ENCODE results near the gene SERAC1.
A peak's percentile ranks its signal among the peaks of the same experiment; 100 is the strongest.

Gene SERAC1

GRCh38 chr6:158131926-158132325, 36.1 kb downstream of the SERAC1 start:
- ATAC-seq (replicated peaks) (peak; percentile 41), DNase-seq (no peak)
- Mint-ChIP-seq H3K27me3 (no peaks in the 10 kb centered on the region), H3K27ac (no peak overlapping the region), H3K4me3 (no peak overlapping the region), H3K9me3 (no peaks in the 10 kb centered on the region), H3K36me3 (ENCODE audit: insufficient read depth) (no peaks in the 10 kb centered on the region), H3K4me1 (ENCODE audit: low read depth in 2 of 2) (no peaks in the 10 kb centered on the region)

- ATAC-seq (replicated peaks) = no peak
These were observed 42.8 kb downstream of the SERAC1 start for GRCh38 chr6:158125271-158125670.

DNA sequence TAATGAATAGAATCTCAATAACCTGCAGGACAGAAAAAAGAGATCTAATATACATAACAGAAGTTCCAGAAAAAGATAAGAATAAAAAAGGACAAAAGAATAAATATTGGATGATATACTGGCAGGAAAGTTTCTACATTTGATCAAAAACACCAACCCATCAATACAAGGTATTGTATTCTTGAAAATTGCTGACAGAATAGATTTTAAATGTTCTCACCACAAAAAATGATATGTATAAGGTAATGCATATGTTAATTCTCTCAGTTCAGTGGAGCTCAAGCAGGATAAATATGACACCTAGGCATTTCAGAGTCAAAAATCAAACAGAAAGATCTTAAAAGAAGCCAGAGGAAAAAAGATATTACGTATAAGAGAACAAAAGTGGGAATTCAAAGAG, 43.8 kb downstream of the SERAC1 start:
- H3K9me3 Mint-ChIP-seq = no peaks in the 10 kb centered on the region
- ATAC-seq (replicated peaks) (no peak), DNase-seq (no peak)
- H3K27ac Mint-ChIP-seq = no peak overlapping the region
- no peaks in the 10 kb centered on the region for H3K27me3 Mint-ChIP-seq
- no peaks in the 10 kb centered on the region for H3K36me3 Mint-ChIP-seq (ENCODE audit: insufficient read depth)
- no peak overlapping the region for H3K4me3 Mint-ChIP-seq
- H3K4me1 Mint-ChIP-seq (ENCODE audit: low read depth in 2 of 2) = no peaks in the 10 kb centered on the region

More at GRCh38 chr6:158125271-158125670, 42.8 kb downstream of the SERAC1 start:
- Mint-ChIP-seq H3K36me3 (ENCODE audit: insufficient read depth) (no peaks in the 10 kb centered on the region), H3K27ac (no peak overlapping the region), H3K4me3 (no peak overlapping the region), H3K27me3 (no peaks in the 10 kb centered on the region), H3K9me3 (no peaks in the 10 kb centered on the region), H3K4me1 (ENCODE audit: low read depth in 2 of 2) (no peaks in the 10 kb centered on the region)
- no peak for DNase-seq

- no peaks in the 10 kb centered on the region for H3K9me3 Mint-ChIP-seq
- H3K4me1 Mint-ChIP-seq (ENCODE audit: low read depth in 2 of 2) = no peaks in the 10 kb centered on the region
- no peak overlapping the region for H3K4me3 Mint-ChIP-seq
- no peak for DNase-seq
- H3K27me3 Mint-ChIP-seq = no peaks in the 10 kb centered on the region
- no peak for ATAC-seq (replicated peaks)
- H3K36me3 Mint-ChIP-seq (ENCODE audit: insufficient read depth) = no peaks in the 10 kb centered on the region
- no peak overlapping the region for H3K27ac Mint-ChIP-seq
These were observed 46.0 kb downstream of the SERAC1 start for GRCh38 chr6:158122048-158122447.

DNA sequence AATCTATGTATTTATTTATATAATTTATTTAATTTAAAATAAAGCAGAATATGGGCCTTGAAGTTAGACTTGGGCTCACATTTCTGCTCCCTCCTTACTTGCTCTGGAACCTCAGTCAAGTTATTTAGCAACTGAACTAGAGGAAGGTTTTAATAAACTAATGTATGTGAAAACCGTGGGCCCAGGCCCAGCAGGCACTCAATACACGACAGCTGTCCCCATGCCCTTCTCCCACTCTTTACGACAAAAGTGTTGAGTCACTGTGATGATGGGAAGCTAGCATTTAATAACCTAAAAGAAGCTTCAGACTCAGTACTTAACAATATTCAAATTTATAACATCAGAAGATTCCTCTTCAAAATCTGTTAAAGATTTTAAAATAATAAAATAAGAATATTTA, 46.7 kb downstream of the SERAC1 start:
- Mint-ChIP-seq H3K4me3 (no peak overlapping the region), H3K9me3 (no peaks in the 10 kb centered on the region), H3K36me3 (ENCODE audit: insufficient read depth) (peaks cover 2% of the 10 kb centered on the region), H3K4me1 (ENCODE audit: low read depth in 2 of 2) (no peaks in the 10 kb centered on the region), H3K27ac (no peak overlapping the region), H3K27me3 (no peaks in the 10 kb centered on the region)
- no peak for ATAC-seq (replicated peaks)
- DNase-seq = no peak

GRCh38 chr6:158118886-158119285, 49.2 kb downstream of the SERAC1 start:
- Mint-ChIP-seq H3K4me1 (ENCODE audit: low read depth in 2 of 2) (no peaks in the 10 kb centered on the region), H3K27ac (no peak overlapping the region), H3K9me3 (no peaks in the 10 kb centered on the region), H3K4me3 (no peak overlapping the region), H3K36me3 (ENCODE audit: insufficient read depth) (peaks cover 4% of the 10 kb centered on the region), H3K27me3 (no peaks in the 10 kb centered on the region)
- DNase-seq (no peak), ATAC-seq (replicated peaks) (no peak)

GRCh38 chr6:158115508-158115907, 52.6 kb downstream of the SERAC1 start:
- Mint-ChIP-seq H3K36me3 (ENCODE audit: insufficient read depth) (peaks cover 7% of the 10 kb centered on the region), H3K27ac (no peak overlapping the region), H3K4me3 (no peak overlapping the region), H3K9me3 (no peaks in the 10 kb centered on the region), H3K27me3 (no peaks in the 10 kb centered on the region), H3K4me1 (ENCODE audit: low read depth in 2 of 2) (no peaks in the 10 kb centered on the region)
- DNase-seq = no peak
- no peak for ATAC-seq (replicated peaks)

GRCh38 chr6:158115102-158115501, 53.0 kb downstream of the SERAC1 start:
- DNase-seq (no peak), ATAC-seq (replicated peaks) (no peak)
- Mint-ChIP-seq H3K4me1 (ENCODE audit: low read depth in 2 of 2) (no peaks in the 10 kb centered on the region), H3K27me3 (no peaks in the 10 kb centered on the region), H3K4me3 (no peak overlapping the region), H3K36me3 (ENCODE audit: insufficient read depth) (peaks cover 7% of the 10 kb centered on the region), H3K27ac (no peak overlapping the region), H3K9me3 (no peaks in the 10 kb centered on the region)

GRCh38 chr6:158113802-158114201, 54.3 kb downstream of the SERAC1 start:
- Mint-ChIP-seq H3K4me1 (ENCODE audit: low read depth in 2 of 2) (no peaks in the 10 kb centered on the region), H3K27me3 (no peaks in the 10 kb centered on the region), H3K36me3 (ENCODE audit: insufficient read depth) (peaks cover 14% of the 10 kb centered on the region), H3K27ac (no peak overlapping the region), H3K4me3 (no peak overlapping the region), H3K9me3 (no peaks in the 10 kb centered on the region)
- DNase-seq (no peak), ATAC-seq (replicated peaks) (no peak)

DNA sequence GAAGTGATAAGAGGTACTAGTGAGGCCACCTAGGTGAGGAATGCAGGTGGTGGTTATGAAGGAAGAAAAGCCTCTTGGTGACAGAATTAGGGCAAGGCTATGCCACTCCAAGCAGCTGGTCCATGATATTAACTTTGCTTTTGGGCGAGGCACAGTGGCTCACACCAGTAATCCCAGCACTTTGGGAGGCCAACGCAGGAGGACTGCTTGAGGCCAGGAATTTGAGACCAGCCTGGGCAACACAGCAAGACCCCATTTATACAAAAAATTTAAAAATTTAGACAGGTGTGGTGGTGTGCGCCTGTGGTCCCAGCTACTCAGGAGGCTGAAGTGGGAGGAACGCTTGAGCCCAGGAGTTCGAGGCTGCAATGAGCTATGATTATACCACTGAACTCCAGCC, 56.1 kb downstream of the SERAC1 start:
- Mint-ChIP-seq H3K27me3 (no peaks in the 10 kb centered on the region), H3K36me3 (ENCODE audit: insufficient read depth) (peaks cover 14% of the 10 kb centered on the region)

DNA sequence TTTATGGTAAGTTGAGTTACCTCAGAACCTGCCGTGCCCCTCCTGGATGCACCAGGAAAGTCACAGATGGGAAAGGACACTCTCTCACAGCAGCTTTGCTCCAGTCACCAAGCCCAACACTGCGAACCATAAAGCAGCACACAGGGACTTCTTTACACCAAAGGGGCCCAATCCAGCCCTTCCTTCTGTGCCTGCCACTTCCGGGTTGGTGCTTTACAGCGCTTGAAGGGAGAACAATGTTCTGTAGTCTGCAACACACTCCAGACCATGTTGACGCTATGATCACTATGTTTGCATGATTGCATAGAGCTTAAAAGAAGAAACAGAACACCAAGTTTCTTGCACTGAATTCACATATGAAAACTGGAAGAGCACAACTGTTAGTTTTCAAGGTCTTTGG, 57.1 kb downstream of the SERAC1 start:
- DNase-seq = no peak
- no peaks in the 10 kb centered on the region for H3K4me1 Mint-ChIP-seq (ENCODE audit: low read depth in 2 of 2)
- H3K27me3 Mint-ChIP-seq = no peaks in the 10 kb centered on the region
- H3K9me3 Mint-ChIP-seq = no peaks in the 10 kb centered on the region
- no peak overlapping the region for H3K4me3 Mint-ChIP-seq
- ATAC-seq (replicated peaks) = no peak
- peak overlapping the region in 1 of 2 donors; percentile 12 for H3K27ac Mint-ChIP-seq
- H3K36me3 Mint-ChIP-seq (ENCODE audit: insufficient read depth) = peaks cover 10% of the 10 kb centered on the region

More for the DNA sequence above, 56.1 kb downstream of the SERAC1 start:
- no peak for ATAC-seq (replicated peaks)
- H3K4me1 Mint-ChIP-seq (ENCODE audit: low read depth in 2 of 2) = no peaks in the 10 kb centered on the region
- H3K9me3 Mint-ChIP-seq = no peaks in the 10 kb centered on the region
- DNase-seq = no peak
- H3K27ac Mint-ChIP-seq = no peak overlapping the region
- no peak overlapping the region for H3K4me3 Mint-ChIP-seq

GRCh38 chr6:158109748-158110147, 58.3 kb downstream of the SERAC1 start:
- DNase-seq = no peak
- H3K36me3 Mint-ChIP-seq (ENCODE audit: insufficient read depth) = peaks cover 10% of the 10 kb centered on the region
- H3K4me1 Mint-ChIP-seq (ENCODE audit: low read depth in 2 of 2) = no peaks in the 10 kb centered on the region
- H3K27me3 Mint-ChIP-seq = no peaks in the 10 kb centered on the region
- no peak for ATAC-seq (replicated peaks)
- no peaks in the 10 kb centered on the region for H3K9me3 Mint-ChIP-seq
- no peak overlapping the region for H3K27ac Mint-ChIP-seq
- H3K4me3 Mint-ChIP-seq = no peak overlapping the region

- Mint-ChIP-seq H3K4me1 (ENCODE audit: low read depth in 2 of 2) (no peaks in the 10 kb centered on the region), H3K4me3 (no peak overlapping the region), H3K9me3 (no peaks in the 10 kb centered on the region), H3K27ac (no peak overlapping the region), H3K36me3 (ENCODE audit: insufficient read depth) (peaks cover 7% of the 10 kb centered on the region), H3K27me3 (no peaks in the 10 kb centered on the region)
- ATAC-seq (replicated peaks) = no peak
- no peak for DNase-seq
These were observed 63.4 kb downstream of the SERAC1 start for GRCh38 chr6:158104696-158105095.

DNA sequence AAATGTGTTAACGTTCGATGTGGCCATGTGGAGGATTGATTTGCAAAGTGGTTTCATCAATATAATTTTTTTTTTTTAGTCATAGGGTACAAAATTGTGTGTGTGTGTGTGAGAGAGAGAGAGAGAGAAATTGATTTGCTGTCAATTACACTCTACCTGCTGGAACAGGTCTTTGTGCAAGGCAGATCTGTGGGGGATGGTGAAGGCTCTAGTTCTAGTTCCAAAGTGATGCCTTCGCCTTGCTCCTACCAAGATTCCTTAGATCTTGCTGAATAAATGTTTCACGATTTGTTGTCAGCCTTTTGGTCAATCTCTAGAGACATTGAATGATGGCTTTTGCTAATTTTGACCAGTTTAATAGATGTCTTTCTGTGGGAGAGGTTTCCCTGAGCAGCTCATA, 64.8 kb downstream of the SERAC1 start:
- no peak for ATAC-seq (replicated peaks)

DNA sequence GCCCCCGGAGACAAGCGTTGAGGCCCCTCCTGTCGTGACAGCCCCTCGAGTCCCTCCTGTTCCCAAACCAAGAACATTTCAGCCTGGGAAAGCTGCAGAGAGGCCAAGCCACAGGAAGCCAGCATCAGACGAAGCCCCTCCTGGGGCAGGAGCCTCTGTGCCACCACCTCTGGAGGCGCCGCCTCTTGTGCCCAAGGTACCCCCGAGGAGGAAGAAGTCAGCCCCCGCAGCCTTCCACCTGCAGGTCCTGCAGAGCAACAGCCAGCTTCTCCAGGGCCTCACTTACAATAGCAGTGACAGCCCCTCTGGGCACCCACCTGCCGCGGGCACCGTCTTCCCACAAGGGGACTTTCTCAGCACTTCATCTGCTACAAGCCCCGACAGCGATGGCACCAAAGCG, 72.4 kb downstream of the SERAC1 start:
- no peaks in the 10 kb centered on the region for H3K4me1 Mint-ChIP-seq (ENCODE audit: low read depth in 2 of 2)
- no peaks in the 10 kb centered on the region for H3K27me3 Mint-ChIP-seq
- no peak overlapping the region for H3K27ac Mint-ChIP-seq
- H3K4me3 Mint-ChIP-seq = no peak overlapping the region
- DNase-seq (no peak), ATAC-seq (replicated peaks) (no peak)
- H3K36me3 Mint-ChIP-seq (ENCODE audit: insufficient read depth) = peaks cover 27% of the 10 kb centered on the region
- H3K9me3 Mint-ChIP-seq = no peaks in the 10 kb centered on the region

More for the DNA sequence above, 64.8 kb downstream of the SERAC1 start:
- Mint-ChIP-seq H3K27ac (no peak overlapping the region), H3K9me3 (no peaks in the 10 kb centered on the region), H3K4me1 (ENCODE audit: low read depth in 2 of 2) (no peaks in the 10 kb centered on the region), H3K27me3 (no peaks in the 10 kb centered on the region), H3K4me3 (no peak overlapping the region), H3K36me3 (ENCODE audit: insufficient read depth) (peaks cover 6% of the 10 kb centered on the region)
- DNase-seq = no peak

Measured in effector memory CD8-positive, alpha-beta T cell (primary cell).